DMS153 (cell line): Measurements from ENCODE around the gene PFDN2.

Experiments
- DNase-seq: peaks from one replicate; lab custom pipeline; 2025; lab: John Stamatoyannopoulos, UW

Gene PFDN2

GRCh38 chr1:161051219-161051618, 66.6 kb downstream of the PFDN2 start:
- no peak for DNase-seq
